Panc1 (cell line): ENCODE data around the gene KRT34. TPM values are rescaled to one million over a fixed set of nuclear protein-coding genes. Genes with fewer than 3 reads are reported as not detected.

Experiments used
- ATAC-seq: fragments of 200-7000 bp; cut with Tn5 transposase; 2 replicates; pipeline ENCODE4 v1.9.1; 2020; ENCODE audit warnings: mild to moderate bottlenecking, moderate library complexity
- BruUV-seq: library from RNA; stranded (reverse); fragments of 400-500 nt; replicated peaks from 2 replicates; lab custom pipeline; 2021; lab: Mats Ljungman, UMichigan
- CTCF ChIA-PET: fragments of 300-600 bp; sonication (Branson Sonifier 250); formaldehyde crosslinking; loops from one replicate; lab custom pipeline; 2022; ENCODE audit warnings: antibody characterized with exemption; lab: Charles Lee
- POLR2A ChIA-PET: fragments of 300-600 bp; sonication (Branson Sonifier 250); formaldehyde crosslinking; loops from one replicate; lab custom pipeline; 2022; ENCODE audit warnings: antibody characterized with exemption; lab: Charles Lee
- DNase-seq: peaks from one replicate; pipeline ENCODE4 v3.0.0-alpha.2; 2010; ENCODE audit warnings: low read depth, low spot score
- H3K27ac ChIP-seq: 2 replicates; pipeline ENCODE4 v1.5.1; 2011; ENCODE audit warnings: mild to moderate bottlenecking, low read length, inconsistent platforms
- H3K27me3 ChIP-seq: fragments of 200-500 bp; sonication (Bioruptor generic); 2 replicates; pipeline ENCODE4 v1.6.0; 2014; ENCODE audit warnings: low read length, inconsistent platforms; ENCODE audit not compliant: control insufficient read depth, insufficient read depth
- H3K36me3 ChIP-seq: fragments of 200-500 bp; sonication (Bioruptor generic); 2 replicates; pipeline ENCODE4 v1.5.1; 2014; ENCODE audit warnings: inconsistent platforms, mild to moderate bottlenecking, low read length, moderate library complexity; ENCODE audit not compliant: control insufficient read depth, insufficient read depth
- H3K4me1 ChIP-seq: 2 replicates; pipeline ENCODE4 v1.5.1; 2011; ENCODE audit warnings: inconsistent platforms, mild to moderate bottlenecking, low read length, moderate library complexity; ENCODE audit not compliant: control insufficient read depth, insufficient read depth
- H3K4me3 ChIP-seq, 2 experiments: 2 replicates each; pipeline ENCODE4 v1.5.1; 2011 to 2012; ENCODE audit warnings: low read depth in 2 of 2, low read length in 2 of 2, mild to moderate bottlenecking in 2 of 2, inconsistent platforms in 1 of 2, moderate library complexity in 1 of 2
- H3K9me3 ChIP-seq: fragments of 200-500 bp; sonication (Bioruptor generic); 2 replicates; pipeline ENCODE4 v1.5.1; 2014; ENCODE audit warnings: low read depth, mild to moderate bottlenecking, inconsistent platforms, low read length, moderate library complexity; ENCODE audit not compliant: control insufficient read depth, insufficient read depth
- CTCF ChIP-seq: fragments of 450-650 bp; IDR thresholded peaks from 2 replicates; pipeline ENCODE4 v1.5.1; 2017; ENCODE audit warnings: mild to moderate bottlenecking
- POLR2AphosphoS5 ChIP-seq: IDR thresholded peaks from 2 replicates; pipeline ENCODE4 v1.6.1; 2012; ENCODE audit warnings: mild to moderate bottlenecking, low read depth, low read length, moderate library complexity
- REST ChIP-seq, 2 experiments: IDR thresholded peaks; 2 replicates each; pipeline ENCODE4 v1.6.1; 2011 to 2012; ENCODE audit warnings: low read depth in 2 of 2, control low read depth in 1 of 2, low read length in 1 of 2, mild to moderate bottlenecking in 1 of 2, moderate library complexity in 1 of 2; ENCODE audit not compliant: insufficient read depth in 1 of 2
- SIN3A ChIP-seq: IDR thresholded peaks from 2 replicates; pipeline ENCODE4 v1.6.1; 2012; ENCODE audit warnings: low read depth, mild to moderate bottlenecking, low read length, moderate library complexity, borderline replicate concordance; ENCODE audit not compliant: insufficient read depth
- TCF7L2 ChIP-seq: IDR thresholded peaks from 2 replicates; pipeline ENCODE4 v1.6.1; 2011; ENCODE audit warnings: mild to moderate bottlenecking, low read depth, low read length, inconsistent platforms
- in situ Hi-C: cut with HindIII; loops from 2 replicates; pipeline ENCODE4 v1.10.0; 2016; ENCODE audit warnings: low sequenced_read_pairs, low pct_unique_long_range_greater_than_20kb
- intact Hi-C: fragments of 100-400 bp; cut with micrococcal nuclease; formaldehyde crosslinking; loops from one replicate; pipeline ENCODE4 v1.10.0; 2022; ENCODE audit not compliant: unreplicated experiment
- total RNA-seq: library from RNA; stranded (reverse); gene quantifications from one replicate; pipeline ENCODE4 v1.2.1, GENCODE V29; 2021; ENCODE audit not compliant: unreplicated experiment

KRT34 gene
- total RNA-seq, 1 experiment from 2014 or later: not detected

GRCh38 chr17:41334385-41335305 is 47.5 kb downstream of the KRT34 start:
- BruUV-seq: no TSS peak
- no peak for DNase-seq
- ChIA-PET POLR2A (no interaction called here), CTCF (interaction anchor here (0.6 to 0.8 kb wide), 2 partner anchors 10 to 12 kb away, joined by 3 to 4 read pairs; no protein-coding TSS in a partner anchor)
- Histone ChIP-seq H3K36me3 (no peaks in the 10 kb centered on the region), H3K9me3 (no peaks in the 10 kb centered on the region), H3K4me3 (no peak overlapping the region), H3K4me1 (no peaks in the 10 kb centered on the region), H3K27me3 (no peaks in the 10 kb centered on the region), H3K27ac (no peak overlapping the region)
- in situ Hi-C loops: no loop called here
- TF ChIP-seq CTCF: no peak
- intact Hi-C loops: loop anchor here (5.0 kb wide), 1 partner anchor 427 kb away; no protein-coding TSS in a partner anchor
- ATAC-seq: no peak

GRCh38 chr17:41333836-41334235 is 48.3 kb downstream of the KRT34 start:
- DNase-seq (no peak), ATAC-seq (no peak)
- BruUV-seq: no TSS peak
- ChIA-PET POLR2A (no interaction called here), CTCF (interaction anchor here (0.6 to 0.8 kb wide), 2 partner anchors 10 to 11 kb away, joined by 3 to 4 read pairs; no protein-coding TSS in a partner anchor)
- Histone ChIP-seq H3K9me3 (no peaks in the 10 kb centered on the region), H3K4me3 (no peak overlapping the region), H3K36me3 (no peaks in the 10 kb centered on the region), H3K4me1 (no peaks in the 10 kb centered on the region), H3K27ac (no peak overlapping the region), H3K27me3 (no peaks in the 10 kb centered on the region)
- intact Hi-C loops (no loop called here), in situ Hi-C loops (no loop called here)
- no peak for TF ChIP-seq REST (IDR thresholded peaks at IDR 0.05; ENCODE audit: insufficient read depth in 1 of 2, low read depth in 2 of 2, low read length in 1 of 2)
- no peak for TF ChIP-seq POLR2AphosphoS5
- TF ChIP-seq TCF7L2: no peak
- TF ChIP-seq CTCF: no peak
- no peak for TF ChIP-seq SIN3A
